IMR-90 (cell line): Measurements from ENCODE around the gene MFSD6L.

ENCODE experiments used
- BHLHE40 ChIP-seq: fragments of 150-350 bp; IDR thresholded peaks from 2 replicates; pipeline ENCODE4 v1.6.1; 2016; ENCODE audit warnings: mild to moderate bottlenecking, low read depth, low read length
- CEBPB ChIP-seq: IDR thresholded peaks from 2 replicates; pipeline ENCODE4 v1.6.1; 2012; ENCODE audit warnings: low read depth, low read length, improper control_type of control experiment
- CTCF ChIP-seq: conservative IDR thresholded peaks from 2 replicates; pipeline ENCODE4 v1.5.1; 2012; ENCODE audit warnings: mild to moderate bottlenecking, low read depth, low read length, improper control_type of control experiment
- MAFK ChIP-seq: IDR thresholded peaks from 2 replicates; pipeline ENCODE4 v1.6.1; 2012; ENCODE audit warnings: low read depth, low read length, improper control_type of control experiment
- POLR2A ChIP-seq: IDR thresholded peaks from 2 replicates; pipeline ENCODE4 v1.6.1; 2012; ENCODE audit warnings: mild to moderate bottlenecking, low read depth, low read length
- USF2 ChIP-seq: fragments of 150-350 bp; IDR thresholded peaks from 2 replicates; pipeline ENCODE4 v1.6.1; 2017; ENCODE audit warnings: mild to moderate bottlenecking, antibody characterized with exemption, low read length, low read depth

GRCh38 chr17:8800656-8801055, 1.5 kb upstream of the MFSD6L start:
- no peak for TF ChIP-seq BHLHE40
- TF ChIP-seq POLR2A = no peak
- no peak for TF ChIP-seq CTCF
- no peak for TF ChIP-seq USF2
- TF ChIP-seq MAFK = no peak
- no peak for TF ChIP-seq CEBPB
